Measurements from ENCODE around the gene MAGI2.

DNA sequence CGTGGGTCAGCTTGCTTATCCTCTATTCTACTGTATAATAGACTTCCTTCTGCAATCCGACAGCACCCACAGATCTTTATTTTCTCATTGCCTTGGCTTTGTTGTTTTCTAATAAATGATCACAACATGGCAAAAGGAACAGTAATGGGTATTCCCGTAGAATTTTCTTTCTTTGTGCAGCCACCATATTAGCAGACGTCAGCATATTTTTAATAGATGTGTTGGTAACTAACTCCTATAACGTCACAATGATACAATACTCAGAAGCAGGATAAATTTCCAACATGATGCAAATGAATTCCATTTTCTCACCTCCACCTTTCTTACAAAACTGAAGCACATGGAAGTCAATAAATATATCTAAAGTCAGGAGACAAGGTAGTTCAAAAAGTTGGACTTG, 617.6 kb downstream of the MAGI2 start:
- no peak for TF ChIP-seq POLR2A (IDR thresholded peaks at IDR 0.05)
- TF ChIP-seq, protein P1, sequence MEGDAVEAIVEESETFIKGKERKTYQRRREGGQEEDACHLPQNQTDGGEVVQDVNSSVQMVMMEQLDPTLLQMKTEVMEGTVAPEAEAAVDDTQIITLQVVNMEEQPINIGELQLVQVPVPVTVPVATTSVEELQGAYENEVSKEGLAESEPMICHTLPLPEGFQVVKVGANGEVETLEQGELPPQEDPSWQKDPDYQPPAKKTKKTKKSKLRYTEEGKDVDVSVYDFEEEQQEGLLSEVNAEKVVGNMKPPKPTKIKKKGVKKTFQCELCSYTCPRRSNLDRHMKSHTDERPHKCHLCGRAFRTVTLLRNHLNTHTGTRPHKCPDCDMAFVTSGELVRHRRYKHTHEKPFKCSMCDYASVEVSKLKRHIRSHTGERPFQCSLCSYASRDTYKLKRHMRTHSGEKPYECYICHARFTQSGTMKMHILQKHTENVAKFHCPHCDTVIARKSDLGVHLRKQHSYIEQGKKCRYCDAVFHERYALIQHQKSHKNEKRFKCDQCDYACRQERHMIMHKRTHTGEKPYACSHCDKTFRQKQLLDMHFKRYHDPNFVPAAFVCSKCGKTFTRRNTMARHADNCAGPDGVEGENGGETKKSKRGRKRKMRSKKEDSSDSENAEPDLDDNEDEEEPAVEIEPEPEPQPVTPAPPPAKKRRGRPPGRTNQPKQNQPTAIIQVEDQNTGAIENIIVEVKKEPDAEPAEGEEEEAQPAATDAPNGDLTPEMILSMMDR (IDR thresholded peaks at IDR 0.05), result no peak

All from esophagus squamous epithelium (tissue), 4 donors.